ENCODE data around the gene FOXN3.

FOXN3 gene

GRCh38 chr14:89432226-89432625 lies 15.2 kb upstream of the FOXN3 start:
- no peak for DNase-seq (ENCODE audit: low read depth in 2 of 2)

- no peak for DNase-seq (ENCODE audit: low read depth in 2 of 2)
Measured at GRCh38 chr14:89430391-89431236, 13.6 kb upstream of the FOXN3 start.

- DNase-seq (ENCODE audit: low read depth in 2 of 2), result no peak
Measured at GRCh38 chr14:89429199-89430181, 12.5 kb upstream of the FOXN3 start.

- no peak for DNase-seq (ENCODE audit: low read depth in 2 of 2)
Measured at GRCh38 chr14:89428546-89429198, 11.6 kb upstream of the FOXN3 start.

- no peak for DNase-seq (ENCODE audit: low read depth in 2 of 2)
Measured at GRCh38 chr14:89428173-89428523, 11.1 kb upstream of the FOXN3 start.

- no peak for DNase-seq (ENCODE audit: low read depth in 2 of 2)
Measured at GRCh38 chr14:89427426-89428172, 10.6 kb upstream of the FOXN3 start.

GRCh38 chr14:89425931-89426330 lies 8.9 kb upstream of the FOXN3 start:
- DNase-seq (ENCODE audit: low read depth in 2 of 2), result peak; percentile 94

GRCh38 chr14:89424241-89424640 lies 7.2 kb upstream of the FOXN3 start:
- DNase-seq (ENCODE audit: low read depth in 2 of 2), result no peak

- no peak for DNase-seq (ENCODE audit: low read depth in 2 of 2)
Measured at GRCh38 chr14:89422952-89423345, 5.9 kb upstream of the FOXN3 start.

GRCh38 chr14:89422181-89422951 lies 5.3 kb upstream of the FOXN3 start:
- DNase-seq (ENCODE audit: low read depth in 2 of 2), result no peak

- no peak for DNase-seq (ENCODE audit: low read depth in 2 of 2)
Measured at GRCh38 chr14:89420502-89420901, 3.5 kb upstream of the FOXN3 start.

- no peak for DNase-seq (ENCODE audit: low read depth in 2 of 2)
Measured at GRCh38 chr14:89419973-89420482, 3.0 kb upstream of the FOXN3 start.

GRCh38 chr14:89418976-89419375 lies 1.9 kb upstream of the FOXN3 start:
- no peak for DNase-seq (ENCODE audit: low read depth in 2 of 2)

- DNase-seq (ENCODE audit: low read depth in 2 of 2), result no peak
Measured at GRCh38 chr14:89418452-89418851, 1.4 kb upstream of the FOXN3 start.

GRCh38 chr14:89417465-89418225 lies 612 bp upstream of the FOXN3 start:
- no peak for DNase-seq (ENCODE audit: low read depth in 2 of 2)

- DNase-seq (ENCODE audit: low read depth in 2 of 2), result peak; percentile 98
Measured at GRCh38 chr14:89416002-89416995, 734 bp downstream of the FOXN3 start.

GRCh38 chr14:89415159-89415558 lies 1.9 kb downstream of the FOXN3 start:
- DNase-seq (ENCODE audit: low read depth in 2 of 2), result no peak

GRCh38 chr14:89411976-89412375 lies 5.1 kb downstream of the FOXN3 start:
- no peak for DNase-seq (ENCODE audit: low read depth in 2 of 2)

Data from fibroblast of skin of left biceps (primary cell).